KG1 (cell line): ENCODE data around the gene PPP1R1B.

ENCODE experiments used
- DNase-seq: peaks from one replicate; lab custom pipeline; 2025; lab: John Stamatoyannopoulos, UW

PPP1R1B gene

DNA sequence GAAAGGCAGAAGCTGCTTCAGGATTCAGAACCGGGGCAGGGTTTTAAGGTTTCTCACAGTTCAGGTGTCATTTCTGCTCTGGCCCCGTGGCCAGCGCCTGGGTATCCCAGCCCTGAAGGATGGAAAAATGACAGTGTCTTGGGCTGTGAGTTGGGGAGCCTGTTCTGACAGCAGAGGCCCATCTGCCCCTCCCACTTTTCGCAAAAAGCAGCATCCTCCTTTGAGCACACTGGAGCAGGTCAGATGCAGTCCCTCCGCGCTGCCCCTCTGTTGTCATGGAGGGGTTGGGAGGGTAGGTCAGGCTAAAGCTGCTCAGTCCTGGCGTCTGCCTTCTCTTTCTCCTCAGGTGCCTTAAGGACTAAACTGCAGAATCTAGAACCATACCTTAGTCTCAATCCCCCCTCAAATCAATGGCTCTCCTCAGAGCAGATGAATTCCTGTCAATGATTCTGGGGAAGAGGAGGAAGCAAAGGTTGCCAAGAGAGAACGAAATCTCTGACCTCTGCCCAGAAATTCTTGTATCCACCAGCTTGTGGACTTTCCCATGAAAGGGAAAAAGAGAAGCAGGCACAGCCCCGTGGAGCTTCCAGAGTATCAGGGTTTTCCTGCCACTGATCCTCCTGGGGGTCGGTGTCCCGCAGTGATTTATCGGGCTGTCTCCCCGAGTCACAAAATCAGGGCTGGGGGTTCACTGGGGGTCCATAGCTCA lies 26.3 kb upstream of the PPP1R1B start:
- no peak for DNase-seq

- no peak for DNase-seq
These were observed 25.7 kb upstream of the PPP1R1B start for GRCh38 chr17:39600997-39601597.

- no peak for DNase-seq
These were observed 24.8 kb upstream of the PPP1R1B start for GRCh38 chr17:39601758-39602532.

DNA sequence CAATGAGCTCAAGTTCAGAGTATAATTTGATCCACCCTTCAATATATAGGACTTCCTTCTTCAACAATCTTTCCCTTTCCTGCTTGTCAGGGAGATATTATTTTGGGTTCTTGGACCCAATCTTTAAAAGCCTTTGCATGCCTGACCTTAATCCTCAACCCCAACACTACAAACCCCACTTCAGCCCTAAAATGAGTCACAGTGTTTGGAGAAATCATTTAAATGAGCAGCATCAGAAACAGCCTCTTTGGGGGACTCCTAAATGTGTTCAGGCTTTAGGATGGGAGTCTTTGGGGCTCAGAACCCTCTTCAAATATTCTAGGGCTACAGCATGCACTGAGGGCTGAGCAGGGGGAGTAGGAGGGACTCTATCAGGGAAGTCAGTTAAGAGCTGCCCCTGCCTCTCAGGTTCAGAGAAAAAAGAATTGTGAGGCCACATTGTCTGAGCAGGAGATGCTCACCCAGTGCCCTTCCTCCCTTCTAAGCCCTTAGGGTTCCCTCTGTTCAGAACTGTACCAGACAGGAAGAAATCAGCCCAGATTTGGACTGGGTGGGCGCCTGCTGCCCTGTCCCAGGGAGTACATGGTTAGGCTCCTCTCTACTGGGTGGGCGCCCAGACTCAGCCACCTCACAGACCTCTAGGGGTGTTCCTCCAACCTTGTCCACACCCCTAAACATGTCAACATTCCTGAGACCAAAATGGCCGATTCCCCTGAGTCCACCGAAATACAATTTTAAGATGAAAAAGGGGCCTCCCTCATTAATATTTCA lies 24.0 kb upstream of the PPP1R1B start:
- no peak for DNase-seq

GRCh38 chr17:39603304-39604016 lies 23.3 kb upstream of the PPP1R1B start:
- no peak for DNase-seq

GRCh38 chr17:39604911-39605491 lies 21.8 kb upstream of the PPP1R1B start:
- no peak for DNase-seq

DNA sequence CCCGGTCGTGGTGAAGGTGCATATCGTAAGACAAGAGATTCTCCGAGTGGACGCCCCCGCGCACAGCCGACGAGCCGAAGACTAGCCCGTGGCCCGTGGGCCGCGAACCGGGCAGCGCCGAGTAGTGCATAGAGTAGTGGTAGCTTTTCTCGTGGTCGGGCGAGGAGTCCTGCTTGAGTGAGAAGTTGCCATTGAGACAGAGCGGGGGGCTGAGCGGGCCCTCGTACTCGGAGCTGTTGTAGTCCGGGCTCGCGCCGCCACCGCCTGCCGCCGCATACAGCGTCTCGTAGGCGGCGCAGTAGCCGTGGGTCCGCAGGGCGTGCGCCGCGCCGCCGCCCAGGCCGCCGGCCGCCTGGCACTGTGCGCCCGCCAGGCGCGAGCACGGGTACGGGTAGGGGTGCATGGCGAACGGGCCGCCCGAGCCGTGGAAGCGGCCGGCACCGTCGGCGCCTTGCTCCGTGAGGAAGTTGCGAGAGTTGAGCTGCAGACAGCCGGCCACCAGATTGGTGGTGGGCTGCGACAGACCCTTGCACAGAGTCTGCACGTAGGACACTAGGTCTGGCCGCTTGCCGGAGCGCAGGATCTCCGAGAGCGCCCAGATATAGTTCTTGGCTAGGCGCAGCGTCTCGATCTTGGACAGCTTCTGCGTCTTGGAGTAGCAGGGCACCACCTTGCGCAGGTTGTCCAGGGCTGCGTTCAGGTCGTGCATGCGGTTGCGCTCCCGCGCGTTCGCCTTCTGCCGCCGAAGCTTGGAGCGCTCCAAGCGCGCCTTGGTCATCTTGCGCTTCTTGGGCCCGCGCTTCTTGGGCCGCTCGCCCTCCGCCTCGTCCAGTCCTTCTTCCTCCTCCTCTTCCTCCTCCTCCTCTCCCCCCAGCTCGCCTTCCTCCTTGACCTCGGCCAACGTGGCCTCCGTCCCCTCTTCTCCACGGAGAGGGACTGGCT lies 21.0 kb upstream of the PPP1R1B start:
- no peak for DNase-seq

- DNase-seq: no peak
These were observed 20.2 kb upstream of the PPP1R1B start for GRCh38 chr17:39606434-39607056.

DNA sequence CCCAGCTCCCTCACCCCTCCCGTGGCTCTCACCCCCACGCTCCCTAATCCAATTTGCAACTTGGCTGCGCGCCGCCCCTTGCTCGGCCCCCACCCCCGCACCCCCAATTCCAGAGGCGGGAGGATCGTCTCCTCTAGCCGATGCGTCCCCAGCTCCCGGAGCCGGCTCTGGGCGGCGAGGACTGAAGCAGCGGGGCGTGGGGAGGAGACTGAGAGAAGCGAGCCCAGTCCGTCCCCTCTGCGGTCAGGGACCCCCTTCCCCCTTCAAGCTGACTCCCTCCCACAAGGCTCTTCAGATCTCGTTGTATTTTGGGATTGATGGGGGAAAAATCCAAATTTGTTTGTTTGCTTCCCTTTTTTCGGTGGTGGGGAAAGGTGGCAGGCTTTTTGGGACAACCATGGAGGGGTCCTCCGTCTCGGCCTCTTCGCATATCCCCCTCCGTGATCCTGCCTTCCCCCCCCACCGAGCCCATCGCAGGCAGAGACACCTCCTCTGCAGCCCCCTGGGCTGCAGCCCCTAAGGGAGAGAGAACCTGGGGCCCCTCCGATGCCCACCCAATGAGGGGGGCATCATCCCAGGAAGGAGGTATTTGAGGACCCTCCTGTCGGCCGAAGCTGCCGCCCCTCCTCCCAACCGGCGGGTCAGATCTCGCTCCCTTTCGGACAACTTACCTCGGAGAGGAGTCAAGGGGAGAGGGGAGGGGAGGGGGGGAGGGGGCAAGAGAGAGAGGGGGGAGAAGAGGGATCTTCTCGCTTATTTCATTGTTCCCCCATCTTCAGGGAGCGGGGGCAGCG lies 19.5 kb upstream of the PPP1R1B start:
- no peak for DNase-seq

DNA sequence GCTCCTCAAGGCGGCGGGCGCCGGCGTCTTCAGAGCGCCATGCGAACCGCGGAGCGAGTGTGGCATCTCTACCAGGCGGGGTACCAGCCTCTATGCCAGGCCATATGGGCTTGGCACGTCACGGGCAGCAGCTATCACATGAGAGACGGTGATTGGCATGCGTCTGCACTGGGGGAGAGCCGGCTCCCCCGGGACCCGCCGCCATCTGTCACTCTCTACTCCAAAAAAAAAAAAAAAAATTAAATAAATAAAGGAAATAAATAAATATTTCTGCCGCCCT lies 19.0 kb upstream of the PPP1R1B start, which contains the start of gene NEUROD2:
TSS of gene NEUROD2 (minus strand) at position 70 of the 280 bp plus-strand sequence. CDS start 1,321 bp downstream, outside the sequence.
- DNase-seq: no peak

- no peak for DNase-seq
These were observed 18.4 kb upstream of the PPP1R1B start for GRCh38 chr17:39608142-39608981.

- DNase-seq: no peak
These were observed 17.2 kb upstream of the PPP1R1B start for GRCh38 chr17:39609416-39610025.

GRCh38 chr17:39611401-39612112 lies 15.2 kb upstream of the PPP1R1B start:
- no peak for DNase-seq

- DNase-seq: no peak
These were observed 14.4 kb upstream of the PPP1R1B start for GRCh38 chr17:39612291-39612894.

DNA sequence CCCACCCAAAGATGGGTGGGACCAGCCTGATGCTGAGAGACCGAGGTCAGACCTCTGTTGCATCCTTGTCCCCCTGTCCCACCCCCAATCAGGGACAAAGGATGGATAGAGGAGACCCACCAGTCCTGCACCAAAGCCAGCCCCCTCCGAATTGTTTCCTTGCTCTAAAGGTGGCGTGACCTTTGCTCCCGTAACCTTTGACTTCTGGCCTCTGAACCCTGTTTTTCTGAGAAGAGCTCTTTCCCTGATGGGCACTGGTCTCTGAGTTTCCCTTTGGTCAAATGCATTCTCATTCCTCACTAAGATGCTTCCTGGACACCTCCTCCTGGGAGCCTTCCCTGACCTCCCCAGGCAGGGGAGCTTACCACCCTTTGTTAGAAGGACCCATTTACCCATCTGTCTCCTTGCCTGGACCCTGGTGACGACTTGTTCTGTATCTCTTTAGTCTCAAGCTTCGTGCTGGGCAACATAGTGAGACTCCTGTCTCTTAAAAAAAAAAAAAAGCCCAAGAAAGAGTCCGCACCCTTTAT lies 13.8 kb upstream of the PPP1R1B start:
- DNase-seq: no peak

GRCh38 chr17:39614545-39615157 lies 12.1 kb upstream of the PPP1R1B start:
- no peak for DNase-seq
